ENCODE data around the gene CSNK1G1.

CSNK1G1 gene

DNA sequence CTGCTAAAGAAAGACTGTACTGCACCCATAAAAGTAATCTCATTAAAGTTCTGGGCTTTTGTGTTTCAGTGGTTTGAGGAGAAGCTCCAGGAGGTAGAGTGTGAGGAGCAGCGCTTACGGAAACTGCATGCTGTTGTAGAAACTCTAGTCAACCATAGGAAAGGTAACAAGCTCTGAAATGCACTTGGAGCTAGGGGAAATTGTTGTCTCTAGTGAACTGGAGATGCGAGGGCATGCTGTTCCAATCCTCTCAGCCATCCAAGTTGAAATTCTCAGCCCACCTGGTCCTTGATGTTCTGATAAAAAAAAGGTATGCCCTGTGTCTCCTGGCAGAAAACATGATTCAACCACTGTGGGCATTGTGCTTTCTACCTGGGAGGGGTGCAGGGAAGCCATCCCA lies 225.8 kb downstream of the CSNK1G1 start:
- Histone ChIP-seq H3K9ac (ENCODE audit: low read length) (no peak overlapping the region), H3K9me3 (ENCODE audit: low read length) (no peaks in the 10 kb centered on the region), H2AFZ (ENCODE audit: low read length) (no peak overlapping the region), H3K4me2 (ENCODE audit: low read length) (no peak overlapping the region), H3K4me3 (ENCODE audit: low read depth, low read length, poor library complexity, severe bottlenecking) (no peak overlapping the region), H3F3A (ENCODE audit: insufficient read depth, low read length) (no peaks in the 10 kb centered on the region), H3K79me2 (ENCODE audit: insufficient read depth, low read length) (no peaks in the 10 kb centered on the region), H3K9me2 (ENCODE audit: low read depth, low read length) (no peaks in the 10 kb centered on the region), H3K27me3 (ENCODE audit: insufficient read depth, low read length) (no peaks in the 10 kb centered on the region), H3K36me3 (ENCODE audit: insufficient read depth, low read length) (peaks cover 88% of the 10 kb centered on the region), H3K4me1 (ENCODE audit: insufficient read depth, low read length, severe bottlenecking) (no peaks in the 10 kb centered on the region), H4K20me1 (ENCODE audit: insufficient read depth, low read length) (no peaks in the 10 kb centered on the region), H3K27ac (ENCODE audit: low read depth, low read length, poor library complexity, severe bottlenecking) (no peak overlapping the region)
- TF ChIP-seq CTCF (IDR thresholded peaks at IDR 0.05; ENCODE audit: low read length): no peak
- no peak for TF ChIP-seq EZH2 (IDR thresholded peaks at IDR 0.05; ENCODE audit: borderline replicate concordance, low read length)

- Histone ChIP-seq H3F3A (ENCODE audit: insufficient read depth, low read length) (no peaks in the 10 kb centered on the region), H3K27ac (ENCODE audit: low read depth, low read length, poor library complexity, severe bottlenecking) (no peak overlapping the region), H3K79me2 (ENCODE audit: insufficient read depth, low read length) (no peaks in the 10 kb centered on the region), H3K9me3 (ENCODE audit: low read length) (no peaks in the 10 kb centered on the region), H2AFZ (ENCODE audit: low read length) (no peak overlapping the region), H3K9ac (ENCODE audit: low read length) (no peak overlapping the region), H3K4me1 (ENCODE audit: insufficient read depth, low read length, severe bottlenecking) (no peaks in the 10 kb centered on the region), H3K27me3 (ENCODE audit: insufficient read depth, low read length) (no peaks in the 10 kb centered on the region), H3K9me2 (ENCODE audit: low read depth, low read length) (no peaks in the 10 kb centered on the region), H3K4me3 (ENCODE audit: low read depth, low read length, poor library complexity, severe bottlenecking) (no peak overlapping the region), H3K36me3 (ENCODE audit: insufficient read depth, low read length) (peaks cover 87% of the 10 kb centered on the region), H4K20me1 (ENCODE audit: insufficient read depth, low read length) (no peaks in the 10 kb centered on the region), H3K4me2 (ENCODE audit: low read length) (no peak overlapping the region)
- no peak for TF ChIP-seq CTCF (IDR thresholded peaks at IDR 0.05; ENCODE audit: low read length)
- no peak for TF ChIP-seq EZH2 (IDR thresholded peaks at IDR 0.05; ENCODE audit: borderline replicate concordance, low read length)
Observed at GRCh38 chr15:64127521-64128270, 228.3 kb downstream of the CSNK1G1 start.

DNA sequence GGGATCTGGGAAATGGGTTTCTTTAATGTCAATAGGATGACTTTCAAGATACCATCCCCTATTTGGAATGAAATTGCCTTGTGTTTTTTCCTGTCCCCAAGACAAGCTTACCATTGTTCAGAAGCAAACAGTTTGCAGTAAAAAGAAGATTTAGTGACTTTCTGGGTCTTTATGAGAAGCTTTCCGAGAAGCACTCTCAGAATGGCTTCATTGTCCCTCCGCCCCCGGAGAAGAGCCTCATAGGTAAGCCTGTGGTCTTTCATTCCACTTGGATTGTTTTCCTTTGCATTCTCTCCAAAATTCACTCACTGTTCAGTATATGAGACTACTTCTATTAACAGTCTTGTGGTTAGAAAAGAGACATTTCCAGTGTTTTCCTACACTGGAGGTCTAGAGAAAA lies 230.0 kb downstream of the CSNK1G1 start:
- Histone ChIP-seq H3F3A (ENCODE audit: insufficient read depth, low read length) (no peaks in the 10 kb centered on the region), H3K9ac (ENCODE audit: low read length) (no peak overlapping the region), H3K9me3 (ENCODE audit: low read length) (no peaks in the 10 kb centered on the region), H3K36me3 (ENCODE audit: insufficient read depth, low read length) (peaks cover 86% of the 10 kb centered on the region), H3K4me2 (ENCODE audit: low read length) (no peak overlapping the region), H3K4me3 (ENCODE audit: low read depth, low read length, poor library complexity, severe bottlenecking) (no peak overlapping the region), H4K20me1 (ENCODE audit: insufficient read depth, low read length) (no peaks in the 10 kb centered on the region), H3K9me2 (ENCODE audit: low read depth, low read length) (no peaks in the 10 kb centered on the region), H2AFZ (ENCODE audit: low read length) (no peak overlapping the region), H3K27me3 (ENCODE audit: insufficient read depth, low read length) (no peaks in the 10 kb centered on the region), H3K79me2 (ENCODE audit: insufficient read depth, low read length) (no peaks in the 10 kb centered on the region), H3K4me1 (ENCODE audit: insufficient read depth, low read length, severe bottlenecking) (no peaks in the 10 kb centered on the region), H3K27ac (ENCODE audit: low read depth, low read length, poor library complexity, severe bottlenecking) (no peak overlapping the region)
- no peak for TF ChIP-seq EZH2 (IDR thresholded peaks at IDR 0.05; ENCODE audit: borderline replicate concordance, low read length)
- no peak for TF ChIP-seq CTCF (IDR thresholded peaks at IDR 0.05; ENCODE audit: low read length)

Data from OCI-LY1 (cell line).